GM10266 (cell line): ENCODE results near the gene POLRMT.
"Not testable (repeated sequence)": the region's sequence is repeated elsewhere in the genome, so short reads cannot be mapped to it uniquely, and the experiment has no call there.

Experiments used
- DNase-seq: peaks from one replicate; pipeline ENCODE4 v3.0.0; 2012; ENCODE audit errors: extremely low spot score
- CTCF ChIP-seq: IDR thresholded peaks from 2 replicates; pipeline ENCODE4 v1.5.1; 2012; ENCODE audit warnings: mild to moderate bottlenecking, low read depth; ENCODE audit not compliant: control insufficient read depth, insufficient read depth; ENCODE audit errors: missing control alignments

POLRMT gene

GRCh38 chr19:624433-625109, 8.8 kb downstream of the POLRMT start:
- TF ChIP-seq CTCF = no peak
- DNase-seq = no peak

DNA sequence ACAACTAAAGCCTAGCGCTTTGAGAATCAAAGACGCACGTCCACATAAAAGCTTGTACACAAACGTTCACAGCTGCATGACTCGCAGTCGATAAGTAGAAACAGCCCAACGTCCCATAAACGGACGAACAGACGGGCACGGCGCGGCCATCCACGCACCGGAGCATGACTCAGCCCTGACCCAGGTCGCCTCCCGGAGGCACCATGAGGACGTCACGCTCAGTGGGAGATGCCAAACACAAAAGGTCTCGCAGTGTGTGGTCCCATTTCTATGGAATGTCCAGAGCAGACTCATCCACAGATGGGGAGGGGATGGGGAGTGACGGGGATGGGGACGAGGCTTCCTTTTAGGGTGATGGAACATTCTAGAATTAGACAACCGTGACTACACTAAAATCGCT, 9.4 kb downstream of the POLRMT start:
- no peak for TF ChIP-seq CTCF
- DNase-seq = no peak

GRCh38 chr19:623175-623916, 10.0 kb downstream of the POLRMT start:
- DNase-seq = no peak
- TF ChIP-seq CTCF = no peak

DNA sequence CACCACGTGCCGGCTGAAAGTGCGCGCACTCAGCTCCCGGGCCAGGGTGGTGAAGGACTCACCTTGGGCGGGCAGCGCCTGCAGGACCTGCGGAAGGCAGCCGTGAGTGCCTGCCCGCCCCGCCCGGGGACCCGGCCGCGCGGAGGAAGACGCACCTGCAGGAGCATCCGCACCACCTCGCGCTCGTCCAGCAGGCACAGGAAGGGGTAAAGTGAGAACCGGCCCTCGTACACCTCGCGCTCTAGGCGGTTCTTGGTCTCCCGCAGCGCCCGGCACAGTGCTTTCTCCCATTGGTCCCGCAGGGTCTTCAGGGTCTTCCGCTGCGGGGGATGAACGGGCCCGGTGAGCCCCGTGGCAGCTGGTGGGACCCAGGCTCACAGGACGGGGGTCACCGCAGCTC, 10.7 kb downstream of the POLRMT start:
- TF ChIP-seq CTCF = no peak
- no peak for DNase-seq

GRCh38 chr19:621819-622218, 11.5 kb downstream of the POLRMT start:
- no peak for TF ChIP-seq CTCF

DNA sequence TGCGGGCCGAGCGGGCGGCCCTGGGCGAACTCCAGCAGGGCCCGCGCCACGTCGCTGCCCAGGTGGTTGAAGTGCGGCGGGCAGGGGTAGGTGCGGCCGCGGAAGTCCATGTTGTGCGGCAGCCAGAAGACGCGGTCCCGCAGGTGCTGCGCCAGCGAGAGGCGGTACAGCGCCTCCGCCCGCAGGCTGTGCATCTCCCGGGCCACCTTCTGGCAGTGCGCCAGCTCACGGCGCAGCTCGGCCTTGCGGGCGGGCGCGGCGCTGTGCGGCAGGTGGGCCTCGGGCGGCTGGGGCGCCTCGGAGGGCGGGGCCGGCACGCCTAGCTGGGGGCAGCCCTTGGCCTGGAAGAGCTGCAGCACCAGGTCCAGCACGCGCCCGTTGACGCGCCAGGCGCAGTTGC, 12.1 kb downstream of the POLRMT start:
- DNase-seq = not testable (repeated sequence)

More at GRCh38 chr19:621819-622218, 11.5 kb downstream of the POLRMT start:
- DNase-seq = no peak

DNA sequence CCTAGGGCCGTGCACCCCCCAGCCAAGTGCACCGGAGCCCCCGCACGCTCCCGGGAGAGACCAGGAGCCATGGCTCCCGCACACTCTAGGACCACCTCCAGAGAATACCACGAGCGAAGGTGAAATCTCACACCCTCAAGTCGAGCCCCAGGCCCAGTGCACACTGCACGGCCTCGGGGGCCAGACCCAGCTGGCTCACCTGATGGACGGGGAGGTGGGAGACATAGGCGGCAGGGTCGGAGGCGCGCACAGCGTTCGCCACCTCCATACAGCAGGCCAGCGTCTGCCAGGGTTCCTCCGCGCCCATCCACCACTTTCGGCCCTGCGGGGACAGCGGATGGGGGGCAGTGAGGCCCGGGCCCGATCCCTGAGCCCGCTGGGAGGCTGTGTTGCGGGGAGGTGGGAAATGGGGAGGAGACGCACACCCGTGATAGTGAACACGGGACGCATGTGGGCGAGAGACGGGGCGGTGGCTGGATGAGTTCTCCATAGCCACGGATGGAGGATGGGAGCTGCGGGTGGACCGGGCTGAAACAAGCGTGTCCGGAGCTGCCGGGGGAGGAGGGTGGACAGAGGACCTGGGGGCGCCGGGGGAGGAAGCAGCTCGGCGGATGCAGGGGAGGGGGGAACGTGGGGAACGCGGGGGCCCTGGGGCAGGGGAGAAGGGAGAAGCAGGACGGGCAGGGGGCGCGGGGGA, 13.0 kb downstream of the POLRMT start:
- DNase-seq = peak; percentile 38
- TF ChIP-seq CTCF = no peak
